HS-27A (cell line): ENCODE data around the gene CBFA2T2.
"Not testable (repeated sequence)": the region's sequence is repeated elsewhere in the genome, so short reads cannot be mapped to it uniquely, and the experiment has no call there.

Experiments used
- DNase-seq: peaks from one replicate; pipeline ENCODE4 v3.0.0-alpha.2; 2012; ENCODE audit warnings: low read depth, missing footprints

CBFA2T2 gene

GRCh38 chr20:33551778-33552177 is 61.9 kb downstream of the CBFA2T2 start:
- DNase-seq, result no peak

- DNase-seq, result no peak
These were observed 62.6 kb downstream of the CBFA2T2 start for GRCh38 chr20:33552519-33552918.

- DNase-seq, result no peak
These were observed 63.6 kb downstream of the CBFA2T2 start for GRCh38 chr20:33553516-33553915.

GRCh38 chr20:33554914-33555420 is 65.1 kb downstream of the CBFA2T2 start:
- DNase-seq, result no peak

- no peak for DNase-seq
These were observed 65.9 kb downstream of the CBFA2T2 start for GRCh38 chr20:33555755-33556154.

GRCh38 chr20:33556246-33556645 is 66.3 kb downstream of the CBFA2T2 start:
- no peak for DNase-seq

GRCh38 chr20:33558348-33559144 is 68.7 kb downstream of the CBFA2T2 start:
- DNase-seq, result no peak

GRCh38 chr20:33559212-33559611 is 69.3 kb downstream of the CBFA2T2 start:
- DNase-seq, result no peak

GRCh38 chr20:33560026-33560425 is 70.1 kb downstream of the CBFA2T2 start:
- DNase-seq, result no peak

- DNase-seq, result not testable (repeated sequence)
These were observed 71.2 kb downstream of the CBFA2T2 start for GRCh38 chr20:33561053-33561452.

- DNase-seq, result no peak
These were observed 72.1 kb downstream of the CBFA2T2 start for GRCh38 chr20:33561692-33562601.

- DNase-seq, result no peak
These were observed 73.9 kb downstream of the CBFA2T2 start for GRCh38 chr20:33563788-33564187.

GRCh38 chr20:33566781-33567603 is 77.1 kb downstream of the CBFA2T2 start:
- no peak for DNase-seq

- no peak for DNase-seq
These were observed 78.1 kb downstream of the CBFA2T2 start for GRCh38 chr20:33567949-33568348.

GRCh38 chr20:33568378-33568777 is 78.5 kb downstream of the CBFA2T2 start:
- no peak for DNase-seq

GRCh38 chr20:33568868-33569801 is 79.2 kb downstream of the CBFA2T2 start:
- no peak for DNase-seq

GRCh38 chr20:33569802-33570391 is 80.0 kb downstream of the CBFA2T2 start:
- DNase-seq, result no peak

GRCh38 chr20:33570743-33571142 is 80.8 kb downstream of the CBFA2T2 start:
- DNase-seq, result no peak

- not testable (repeated sequence) for DNase-seq
These were observed 83.4 kb downstream of the CBFA2T2 start for GRCh38 chr20:33573268-33573667.

- no peak for DNase-seq
These were observed 85.4 kb downstream of the CBFA2T2 start for GRCh38 chr20:33575282-33575681.
